ENCODE results near the gene CCNF.

- no peak for TF ChIP-seq YY1 (IDR thresholded peaks at IDR 0.05; ENCODE audit: insufficient read depth, insufficient read length)
- no peak for TF ChIP-seq ZNF274 (IDR thresholded peaks at IDR 0.05; ENCODE audit: low read depth, low read length)
Measured at GRCh38 chr16:2472488-2472864, 43.2 kb downstream of the CCNF start.

Measured in NT2/D1 (cell line).